IMR-90 (cell line): ENCODE results near the gene DVL2. TPM values are rescaled to one million over a fixed set of nuclear protein-coding genes. Genes with fewer than 3 reads are reported as not detected.

Experiments
- BHLHE40 ChIP-seq: fragments of 150-350 bp; IDR thresholded peaks from 2 replicates; pipeline ENCODE4 v1.6.1; 2016; ENCODE audit warnings: mild to moderate bottlenecking, low read depth, low read length
- MAZ ChIP-seq: IDR thresholded peaks from 2 replicates; pipeline ENCODE4 v1.6.1; 2012; ENCODE audit warnings: low read depth, mild to moderate bottlenecking, low read length, improper control_type of control experiment, moderate library complexity, borderline replicate concordance
- MXI1 ChIP-seq: IDR thresholded peaks from 2 replicates; pipeline ENCODE4 v1.6.1; 2012; ENCODE audit warnings: low read depth, mild to moderate bottlenecking, low read length, moderate library complexity, borderline replicate concordance
- RAD21 ChIP-seq: IDR thresholded peaks from 2 replicates; pipeline ENCODE4 v1.6.1; 2012; ENCODE audit warnings: low read length, improper control_type of control experiment
- RCOR1 ChIP-seq: IDR thresholded peaks from 2 replicates; pipeline ENCODE4 v1.6.1; 2012; ENCODE audit warnings: mild to moderate bottlenecking, low read length, improper control_type of control experiment; ENCODE audit not compliant: insufficient replicate concordance
- polyA plus RNA-seq, 3 experiments: library from polyadenylated mRNA; depleted of rRNA; stranded (reverse); fragments of >200 nt; gene quantifications; 2 replicates each; pipeline ENCODE4 v1.2.3, GENCODE V29; 2012; ENCODE audit warnings: low replicate concordance in 1 of 3
- total RNA-seq: library from RNA; depleted of rRNA; stranded (reverse); fragments of >200 nt; gene quantifications from 2 replicates; pipeline ENCODE4 v1.2.3, GENCODE V29; 2012

The DVL2 gene
- total and polyA plus RNA-seq, 2 of the 4 experiments (the other 2 are of a cell fraction), result 11.8 to 21.3 TPM

DNA sequence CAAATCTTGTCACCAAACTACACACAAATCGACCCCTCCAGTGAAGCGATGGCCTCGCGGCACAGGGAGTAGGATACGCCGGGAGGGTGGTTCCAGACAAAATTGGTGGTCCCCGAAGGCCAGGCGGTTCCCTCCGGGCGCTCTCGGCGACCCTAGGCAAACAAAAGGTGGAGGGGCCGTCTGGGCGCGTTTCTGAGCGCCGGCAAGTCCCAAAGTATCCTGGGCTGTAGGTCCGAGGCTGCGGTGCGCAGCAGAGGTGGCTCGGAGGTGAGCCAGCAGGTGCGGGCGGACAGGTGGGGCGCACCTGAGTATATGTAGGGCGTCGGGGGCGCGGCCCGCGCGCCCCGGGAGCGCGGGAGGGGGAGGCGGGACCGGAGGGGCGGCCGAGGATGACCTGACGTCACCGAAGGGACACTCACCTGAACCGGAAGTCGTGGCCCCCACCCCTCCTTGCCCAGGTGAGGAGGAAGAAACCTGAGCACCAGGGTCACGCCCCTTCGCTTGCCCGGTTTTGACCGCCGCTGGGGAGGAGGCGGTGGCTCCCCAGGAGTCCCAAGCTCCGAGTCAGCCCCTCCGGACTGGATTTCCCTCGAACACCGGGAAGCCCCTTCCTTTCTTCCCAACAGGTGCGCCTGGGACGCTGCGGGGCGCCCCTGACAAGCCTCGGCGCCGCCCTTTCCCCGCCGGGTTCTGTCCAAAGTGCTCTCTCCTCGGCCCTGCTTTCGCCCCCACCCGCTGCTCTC, 28.0 kb upstream of the DVL2 start, which contains the start of gene CLDN7 (continued):
- TF ChIP-seq RCOR1, result no peak
- TF ChIP-seq BHLHE40, result no peak
- TF ChIP-seq RAD21, result no peak
- no peak for TF ChIP-seq MAZ
- no peak for TF ChIP-seq MXI1
